ENCODE measurements around the gene FANCC. TPM values are rescaled to one million over a fixed set of nuclear protein-coding genes. Genes with fewer than 3 reads are reported as not detected.
"Not testable (repeated sequence)": the region's sequence is repeated elsewhere in the genome, so short reads cannot be mapped to it uniquely, and the experiment has no call there.

FANCC gene
- polyA plus RNA-seq, 4 donors: 4.9 to 20.6 (median 7.1) TPM

DNA sequence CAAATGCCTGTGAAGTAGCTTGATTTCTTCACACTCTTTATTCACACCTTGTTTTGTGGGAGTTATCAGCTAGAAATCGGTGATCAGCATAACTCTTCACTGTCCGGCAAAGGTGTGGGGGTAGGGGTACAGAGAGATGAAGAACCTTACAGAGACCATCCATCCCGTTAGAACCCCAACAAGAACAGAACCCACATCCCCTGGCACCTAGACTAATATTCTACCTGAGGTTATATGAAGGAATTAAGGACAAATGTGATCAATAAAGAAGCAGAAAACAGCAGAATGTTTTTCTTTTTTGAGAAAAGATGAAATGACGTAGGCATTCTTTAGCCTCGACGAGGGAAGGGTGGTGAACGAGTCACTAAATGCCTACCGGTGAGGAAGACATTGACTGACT is 44.7 kb downstream of the FANCC start:
- no peaks in the 10 kb centered on the region for H3K9me3 ChIP-seq (ENCODE audit: control insufficient read depth in 2 of 2, insufficient read depth in 1 of 2, low read depth in 1 of 2, low read length in 1 of 2)
- peaks cover 0 to 18% (median 2%) of the 10 kb centered on the region in 3 donors for H3K4me1 ChIP-seq (ENCODE audit: control insufficient read depth in 3 of 3, insufficient read depth in 2 of 3, low read depth in 1 of 3, low read length in 2 of 3)
- H3K4me3 ChIP-seq (ENCODE audit: low read depth in 1 of 3, low read length in 3 of 3): no peak overlapping the region
- H3K36me3 ChIP-seq (ENCODE audit: control insufficient read depth in 3 of 3, insufficient read depth in 2 of 3, low read depth in 1 of 3, low read length in 3 of 3): no peaks in the 10 kb centered on the region
- WGBS, 3 donors: 92 to 98% (median 96%) methylated on average over 8 of the region's 8 CpGs
- FAIRE-seq (no peak), DNase-seq (no peak)
- H3K27ac ChIP-seq (ENCODE audit: low read depth in 1 of 3, low read length in 2 of 3): no peak overlapping the region
- no peaks in the 10 kb centered on the region for H3K27me3 ChIP-seq (ENCODE audit: control insufficient read depth in 3 of 3, insufficient read depth in 3 of 3, low read length in 3 of 3)

DNA sequence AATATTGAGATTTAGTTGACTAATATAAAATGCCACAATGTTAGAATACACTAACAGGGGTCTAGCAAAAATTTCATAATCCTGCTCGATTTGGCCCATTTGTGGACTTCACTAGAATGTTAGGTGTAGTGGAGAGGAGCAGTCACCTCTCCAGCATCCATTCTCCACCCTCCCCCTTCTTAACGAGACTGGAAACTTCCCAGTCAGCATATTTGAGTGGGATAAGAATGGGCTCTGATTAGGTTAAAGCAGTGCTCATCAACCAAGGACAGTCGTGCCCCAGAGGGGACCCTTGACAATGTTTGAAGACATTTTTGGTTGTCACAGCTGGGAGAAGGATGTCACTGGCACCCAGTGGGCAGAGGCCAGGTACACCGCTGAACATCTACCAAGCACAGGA is 46.7 kb downstream of the FANCC start:
- no peak for DNase-seq
- Histone ChIP-seq H3K27ac (ENCODE audit: low read depth in 1 of 3, low read length in 2 of 3) (no peak overlapping the region), H3K4me3 (ENCODE audit: low read depth in 1 of 3, low read length in 3 of 3) (no peak overlapping the region), H3K9me3 (ENCODE audit: control insufficient read depth in 2 of 2, insufficient read depth in 1 of 2, low read depth in 1 of 2, low read length in 1 of 2) (no peaks in the 10 kb centered on the region), H3K36me3 (ENCODE audit: control insufficient read depth in 3 of 3, insufficient read depth in 2 of 3, low read depth in 1 of 3, low read length in 3 of 3) (no peaks in the 10 kb centered on the region), H3K4me1 (ENCODE audit: control insufficient read depth in 3 of 3, insufficient read depth in 2 of 3, low read depth in 1 of 3, low read length in 2 of 3) (peaks cover 2 to 20% (median 3%) of the 10 kb centered on the region in 3 donors), H3K27me3 (ENCODE audit: control insufficient read depth in 3 of 3, insufficient read depth in 3 of 3, low read length in 3 of 3) (no peaks in the 10 kb centered on the region)
- no peak for FAIRE-seq
- 80 to 86% (median 84%) methylated on average over 4 of the region's 4 CpGs for WGBS, 3 donors

DNA sequence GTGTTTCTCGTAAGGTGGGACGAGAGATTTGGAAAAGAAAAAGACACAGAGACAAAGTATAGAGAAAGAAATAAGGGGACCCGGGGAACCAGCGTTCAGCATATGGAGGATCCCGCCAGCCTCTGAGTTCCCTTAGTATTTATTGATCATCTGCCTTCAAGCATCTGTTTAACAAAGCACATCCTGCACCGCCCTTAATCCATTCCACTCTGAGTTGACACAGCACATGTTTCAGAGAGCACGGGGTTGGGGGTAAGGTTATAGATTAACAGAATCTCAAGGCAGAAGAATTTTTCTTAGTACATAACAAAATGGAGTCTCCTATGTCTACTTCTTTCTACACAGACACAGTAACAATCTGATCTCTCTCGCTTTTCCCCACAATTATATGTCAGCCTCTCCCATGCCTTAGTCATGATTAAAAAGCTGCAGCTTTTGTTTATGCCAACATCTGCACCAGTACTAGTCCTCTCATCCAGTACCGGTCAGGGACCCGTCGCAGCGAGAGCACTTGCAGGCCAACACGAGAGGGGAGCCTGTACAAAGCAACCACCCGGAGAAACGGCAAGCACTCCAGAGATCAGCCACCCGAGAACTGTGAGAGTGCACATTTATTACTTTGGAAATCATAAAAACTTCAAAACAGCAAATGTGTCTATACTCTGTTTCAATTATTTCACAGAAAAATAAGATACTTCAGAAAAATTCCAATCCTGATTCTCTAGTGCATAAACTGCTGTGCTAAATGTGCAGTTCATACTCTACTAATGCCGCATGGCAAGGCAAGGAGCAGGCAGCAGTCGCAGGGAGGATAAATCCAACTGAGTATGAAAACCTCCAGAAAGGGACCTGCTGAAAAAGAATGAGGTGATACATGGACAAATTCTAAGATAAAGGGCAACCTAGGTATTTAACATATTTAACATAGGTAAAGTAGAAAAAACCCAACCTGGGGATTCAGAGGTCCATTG is 47.4 kb downstream of the FANCC start:
- Histone ChIP-seq H3K27ac (ENCODE audit: low read depth in 1 of 3, low read length in 2 of 3) (peak overlapping the region in 1 of 3 donors; percentile 78), H3K4me1 (ENCODE audit: control insufficient read depth in 3 of 3, insufficient read depth in 2 of 3, low read depth in 1 of 3, low read length in 2 of 3) (peaks cover 5 to 27% (median 6%) of the 10 kb centered on the region in 3 donors)
- WGBS, 3 donors: 45 to 61% (median 57%) methylated on average over 16 to 18 of the region's 18 CpGs
- DNase-seq: peak in 1 of 2 donors; percentile 54
- not testable (repeated sequence) for H3K36me3 ChIP-seq (ENCODE audit: control insufficient read depth in 3 of 3, insufficient read depth in 2 of 3, low read depth in 1 of 3, low read length in 3 of 3); FAIRE-seq; H3K9me3 ChIP-seq (ENCODE audit: control insufficient read depth in 2 of 2, insufficient read depth in 1 of 2, low read depth in 1 of 2, low read length in 1 of 2); H3K4me3 ChIP-seq (ENCODE audit: low read depth in 1 of 3, low read length in 3 of 3); H3K27me3 ChIP-seq (ENCODE audit: control insufficient read depth in 3 of 3, insufficient read depth in 3 of 3, low read length in 3 of 3)

DNA sequence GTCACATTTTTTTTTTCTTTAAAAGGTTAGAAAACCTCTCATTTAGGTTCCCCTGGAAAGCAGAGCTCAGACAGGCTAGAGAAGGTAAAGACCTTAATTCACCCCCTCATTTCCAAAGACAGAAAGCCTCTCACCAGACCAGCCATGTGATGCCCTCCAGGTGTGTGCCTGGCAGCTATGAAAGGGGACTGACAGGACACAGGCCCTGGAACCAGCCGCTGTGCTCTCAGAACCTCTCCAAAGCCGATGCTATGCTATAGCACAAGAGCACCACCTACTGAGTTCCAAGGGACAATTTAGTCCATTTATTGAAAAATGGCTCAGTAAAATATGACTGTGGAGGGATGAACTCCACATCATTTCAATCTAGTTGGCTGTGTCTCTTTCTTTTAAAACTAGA is 48.8 kb downstream of the FANCC start:
- peaks cover 5 to 33% (median 6%) of the 10 kb centered on the region in 3 donors for H3K4me1 ChIP-seq (ENCODE audit: control insufficient read depth in 3 of 3, insufficient read depth in 2 of 3, low read depth in 1 of 3, low read length in 2 of 3)
- H3K9me3 ChIP-seq (ENCODE audit: control insufficient read depth in 2 of 2, insufficient read depth in 1 of 2, low read depth in 1 of 2, low read length in 1 of 2): no peaks in the 10 kb centered on the region
- DNase-seq (peak; percentile 50 to 55), FAIRE-seq (no peak)
- H3K4me3 ChIP-seq (ENCODE audit: low read depth in 1 of 3, low read length in 3 of 3): no peak overlapping the region
- H3K27me3 ChIP-seq (ENCODE audit: control insufficient read depth in 3 of 3, insufficient read depth in 3 of 3, low read length in 3 of 3): no peaks in the 10 kb centered on the region
- H3K27ac ChIP-seq (ENCODE audit: low read depth in 1 of 3, low read length in 2 of 3): no peak overlapping the region
- no peaks in the 10 kb centered on the region for H3K36me3 ChIP-seq (ENCODE audit: control insufficient read depth in 3 of 3, insufficient read depth in 2 of 3, low read depth in 1 of 3, low read length in 3 of 3)
- WGBS, 3 donors: 13 to 33% (median 25%) methylated on average over 2 of the region's 2 CpGs

DNA sequence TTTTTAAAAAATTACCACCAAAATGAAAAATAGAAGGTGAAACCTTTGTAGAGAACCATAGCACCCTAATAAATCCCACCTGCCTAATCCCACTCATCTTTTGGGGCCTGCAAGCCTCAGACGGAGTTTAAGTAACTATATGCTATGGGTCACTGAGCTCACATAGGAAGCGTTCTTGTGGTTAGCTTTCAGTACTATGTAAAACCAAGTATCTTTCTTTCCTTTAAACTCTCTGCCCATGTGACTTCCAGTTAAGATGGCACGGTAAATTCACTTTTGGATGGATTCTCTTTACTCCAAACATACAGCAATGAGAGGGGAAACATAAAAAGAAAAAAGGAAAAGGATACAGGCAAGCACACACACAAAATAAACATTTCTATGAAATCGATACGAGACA is 50.9 kb downstream of the FANCC start:
- no peak for FAIRE-seq
- Histone ChIP-seq H3K27me3 (ENCODE audit: control insufficient read depth in 3 of 3, insufficient read depth in 3 of 3, low read length in 3 of 3) (no peaks in the 10 kb centered on the region), H3K9me3 (ENCODE audit: control insufficient read depth in 2 of 2, insufficient read depth in 1 of 2, low read depth in 1 of 2, low read length in 1 of 2) (no peaks in the 10 kb centered on the region), H3K36me3 (ENCODE audit: control insufficient read depth in 3 of 3, insufficient read depth in 2 of 3, low read depth in 1 of 3, low read length in 3 of 3) (no peaks in the 10 kb centered on the region), H3K4me1 (ENCODE audit: control insufficient read depth in 3 of 3, insufficient read depth in 2 of 3, low read depth in 1 of 3, low read length in 2 of 3) (peaks cover 8 to 38% (median 9%) of the 10 kb centered on the region in 3 donors), H3K27ac (ENCODE audit: low read depth in 1 of 3, low read length in 2 of 3) (no peak overlapping the region), H3K4me3 (ENCODE audit: low read depth in 1 of 3, low read length in 3 of 3) (no peak overlapping the region)
- WGBS, 3 donors: 73 to 87% (median 82%) methylated on average over 5 of the region's 5 CpGs
- DNase-seq: no peak

DNA sequence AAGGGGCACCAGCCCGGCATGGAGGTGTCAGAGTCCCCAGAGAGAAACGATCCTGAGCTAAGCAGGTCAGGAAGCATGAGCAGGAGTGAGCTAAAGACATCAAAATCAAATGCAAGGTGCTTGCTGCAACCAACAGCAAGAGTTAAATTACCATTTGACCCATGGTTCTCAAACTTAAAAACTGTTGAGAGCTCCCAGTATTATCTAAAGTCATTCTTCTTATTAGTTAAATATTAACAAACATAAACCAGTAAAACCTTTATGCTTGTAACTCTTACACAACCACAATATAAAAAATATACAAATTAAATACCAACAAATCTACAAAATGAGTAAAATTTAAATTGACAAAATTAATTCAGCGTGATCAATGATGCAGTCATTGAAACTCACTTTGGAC is 51.5 kb downstream of the FANCC start:
- Histone ChIP-seq H3K27me3 (ENCODE audit: control insufficient read depth in 3 of 3, insufficient read depth in 3 of 3, low read length in 3 of 3) (no peaks in the 10 kb centered on the region), H3K9me3 (ENCODE audit: control insufficient read depth in 2 of 2, insufficient read depth in 1 of 2, low read depth in 1 of 2, low read length in 1 of 2) (no peaks in the 10 kb centered on the region), H3K4me3 (ENCODE audit: low read depth in 1 of 3, low read length in 3 of 3) (no peak overlapping the region), H3K27ac (ENCODE audit: low read depth in 1 of 3, low read length in 2 of 3) (peak overlapping the region in 1 of 3 donors; percentile 61), H3K36me3 (ENCODE audit: control insufficient read depth in 3 of 3, insufficient read depth in 2 of 3, low read depth in 1 of 3, low read length in 3 of 3) (no peaks in the 10 kb centered on the region), H3K4me1 (ENCODE audit: control insufficient read depth in 3 of 3, insufficient read depth in 2 of 3, low read depth in 1 of 3, low read length in 2 of 3) (peaks cover 9 to 42% (median 11%) of the 10 kb centered on the region in 3 donors)
- FAIRE-seq (no peak), DNase-seq (peak in 1 of 2 donors; percentile 32)
- WGBS, 3 donors: 26 to 59% (median 38%) methylated on average over 3 of the region's 3 CpGs

DNA sequence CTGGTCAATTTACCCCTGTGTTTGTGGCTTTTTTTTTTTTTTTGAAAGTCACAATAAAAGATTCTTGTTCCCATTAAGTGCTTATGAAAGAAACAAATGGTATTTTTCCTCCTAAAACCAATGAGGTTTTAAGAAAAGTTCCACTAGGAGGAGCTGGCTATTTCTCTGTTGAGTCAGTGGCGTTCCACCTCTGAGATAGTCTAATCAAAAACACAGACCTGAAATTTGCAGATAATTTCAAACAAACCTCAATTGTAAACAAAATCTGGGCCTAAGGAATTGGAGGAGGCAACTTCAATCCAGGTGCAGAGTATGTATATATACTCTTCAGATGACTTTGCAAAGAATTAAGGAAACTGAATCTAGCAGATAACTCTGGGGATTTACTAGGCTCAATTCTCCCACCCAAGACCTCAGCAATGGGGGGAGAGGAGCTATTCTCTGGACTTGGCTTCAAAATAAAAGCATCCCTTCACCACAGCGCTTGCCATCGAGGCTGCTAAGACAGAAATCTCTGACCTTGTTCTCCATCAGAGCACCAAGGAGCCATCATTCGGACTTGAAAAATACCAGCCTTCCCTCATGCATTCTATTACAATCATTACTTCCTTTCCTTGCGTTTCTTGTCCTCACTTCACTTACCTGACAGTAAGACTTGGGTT is 52.4 kb downstream of the FANCC start:
- 45 to 66% (median 63%) methylated on average over 5 of the region's 5 CpGs for WGBS, 3 donors
- DNase-seq (peak in 1 of 2 donors; percentile 30), FAIRE-seq (no peak)
- H3K4me3 ChIP-seq (ENCODE audit: low read depth in 1 of 3, low read length in 3 of 3): no peak overlapping the region
- H3K27ac ChIP-seq (ENCODE audit: low read depth in 1 of 3, low read length in 2 of 3): no peak overlapping the region
- no peaks in the 10 kb centered on the region for H3K9me3 ChIP-seq (ENCODE audit: control insufficient read depth in 2 of 2, insufficient read depth in 1 of 2, low read depth in 1 of 2, low read length in 1 of 2)
- H3K36me3 ChIP-seq (ENCODE audit: control insufficient read depth in 3 of 3, insufficient read depth in 2 of 3, low read depth in 1 of 3, low read length in 3 of 3): no peaks in the 10 kb centered on the region
- H3K27me3 ChIP-seq (ENCODE audit: control insufficient read depth in 3 of 3, insufficient read depth in 3 of 3, low read length in 3 of 3): no peaks in the 10 kb centered on the region
- H3K4me1 ChIP-seq (ENCODE audit: control insufficient read depth in 3 of 3, insufficient read depth in 2 of 3, low read depth in 1 of 3, low read length in 2 of 3): peaks cover 9 to 38% (median 11%) of the 10 kb centered on the region in 3 donors

DNA sequence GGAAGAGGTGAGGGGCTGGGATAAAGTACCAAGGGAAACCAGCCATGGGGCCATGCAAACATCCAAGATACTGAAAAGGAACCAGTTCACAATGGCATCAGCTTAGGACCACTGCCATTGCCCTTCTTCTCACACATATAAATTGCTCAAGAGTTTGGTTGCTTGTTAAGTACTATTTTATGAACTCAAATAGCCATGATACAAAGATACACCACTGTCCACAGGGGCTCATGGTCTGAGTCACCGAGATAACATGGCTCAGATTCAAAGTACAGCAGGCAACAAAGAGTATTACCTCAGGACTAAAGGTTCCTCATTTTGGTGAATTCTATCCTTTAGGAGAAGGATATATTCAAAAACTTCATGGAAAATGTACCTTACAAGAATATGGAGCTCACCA is 55.6 kb downstream of the FANCC start:
- FAIRE-seq (no peak), DNase-seq (peak; percentile 72 to 78)
- H3K27me3 ChIP-seq (ENCODE audit: control insufficient read depth in 3 of 3, insufficient read depth in 3 of 3, low read length in 3 of 3): no peaks in the 10 kb centered on the region
- H3K27ac ChIP-seq (ENCODE audit: low read depth in 1 of 3, low read length in 2 of 3): peak overlapping the region in 2 of 3 donors; percentile 20 to 54
- 16 to 59% (median 47%) methylated on average over 1 of the region's 1 CpG for WGBS, 3 donors
- no peaks in the 10 kb centered on the region for H3K36me3 ChIP-seq (ENCODE audit: control insufficient read depth in 3 of 3, insufficient read depth in 2 of 3, low read depth in 1 of 3, low read length in 3 of 3)
- H3K4me1 ChIP-seq (ENCODE audit: control insufficient read depth in 3 of 3, insufficient read depth in 2 of 3, low read depth in 1 of 3, low read length in 2 of 3): peaks cover 7 to 25% (median 11%) of the 10 kb centered on the region in 3 donors
- H3K4me3 ChIP-seq (ENCODE audit: low read depth in 1 of 3, low read length in 3 of 3): no peak overlapping the region
- no peaks in the 10 kb centered on the region for H3K9me3 ChIP-seq (ENCODE audit: control insufficient read depth in 2 of 2, insufficient read depth in 1 of 2, low read depth in 1 of 2, low read length in 1 of 2)
